HepG2 (cell line): ENCODE results near the gene CUL9. TPM values are rescaled to one million over a fixed set of nuclear protein-coding genes. Genes with fewer than 3 reads are reported as not detected.

Source experiments
- AGO2 ChIP-seq: fragments of 200-400 bp; formaldehyde crosslinking; optimal IDR thresholded peaks from 2 replicates; pipeline ENCODE3; 2017; ENCODE audit warnings: mild to moderate bottlenecking, low read depth, low read length, moderate library complexity
- ATF1 ChIP-seq: IDR thresholded peaks from 2 replicates; pipeline ENCODE4 v1.6.1; 2016; ENCODE audit warnings: mild to moderate bottlenecking, control low read depth
- ATRX ChIP-seq: sonication (generic); formaldehyde crosslinking; IDR thresholded peaks from 2 replicates; pipeline ENCODE4 v1.4.0; 2020; ENCODE audit warnings: missing genetic modification reagents, borderline replicate concordance
- CEBPB ChIP-seq: IDR thresholded peaks from 2 replicates; pipeline ENCODE4 v1.6.1; 2011; ENCODE audit warnings: low read depth, low read length, improper control_type of control experiment, borderline replicate concordance
- CREB1 ChIP-seq, 2 experiments: fragments of 450-650 bp in 1 of 2; IDR thresholded peaks; 2 replicates each; pipeline ENCODE4 v1.6.1; 2016 to 2017; ENCODE audit warnings: control low read depth in 1 of 2, mild to moderate bottlenecking in 1 of 2, missing compliant biosample characterization in 1 of 2, missing genetic modification characterization in 1 of 2
- HOXA7 ChIP-seq: sonication (generic); formaldehyde crosslinking; IDR thresholded peaks from 2 replicates; pipeline ENCODE4 v1.8.1; 2022; ENCODE audit warnings: mild to moderate bottlenecking, missing genetic modification reagents, moderate library complexity
- HOXD1 ChIP-seq: sonication (generic); formaldehyde crosslinking; IDR thresholded peaks from 2 replicates; pipeline ENCODE4 v1.5.0; 2020; ENCODE audit warnings: missing genetic modification reagents
- JDP2 ChIP-seq: sonication (generic); formaldehyde crosslinking; IDR thresholded peaks from 2 replicates; pipeline ENCODE4 v1.8.1; 2022; ENCODE audit warnings: missing genetic modification reagents, borderline replicate concordance
- KLF15 ChIP-seq: sonication (generic); formaldehyde crosslinking; IDR thresholded peaks from 2 replicates; pipeline ENCODE4 v1.8.1; 2023; ENCODE audit warnings: borderline replicate concordance, mild to moderate bottlenecking, inconsistent platforms, missing genetic modification reagents, mixed read lengths
- MAFG ChIP-seq: sonication (generic); formaldehyde crosslinking; IDR thresholded peaks from 2 replicates; pipeline ENCODE4 v1.5.1; 2020; ENCODE audit warnings: mild to moderate bottlenecking, missing genetic modification reagents
- PITX1 ChIP-seq: sonication (generic); formaldehyde crosslinking; IDR thresholded peaks from 2 replicates; pipeline ENCODE4 v1.5.1; 2020; ENCODE audit warnings: mild to moderate bottlenecking, missing genetic modification reagents
- SAP130 ChIP-seq: IDR thresholded peaks from 2 replicates; pipeline ENCODE4 v1.6.1; 2016; ENCODE audit warnings: low read depth
- SRF ChIP-seq: IDR thresholded peaks from 2 replicates; pipeline ENCODE4 v1.6.1; 2011; ENCODE audit warnings: mild to moderate bottlenecking, low read depth, low read length, moderate library complexity
- TEAD3 ChIP-seq: optimal IDR thresholded peaks from 2 replicates; pipeline ENCODE3; 2016; ENCODE audit warnings: borderline replicate concordance
- YEATS4 ChIP-seq: sonication (generic); formaldehyde crosslinking; IDR thresholded peaks from 2 replicates; pipeline ENCODE4 v1.4.0; 2020; ENCODE audit warnings: missing genetic modification reagents, borderline replicate concordance
- ZFP82 ChIP-seq: sonication (generic); formaldehyde crosslinking; IDR thresholded peaks from 2 replicates; pipeline ENCODE4 v1.5.1; 2020; ENCODE audit warnings: mild to moderate bottlenecking, missing genetic modification reagents, borderline replicate concordance
- ZMYM3 ChIP-seq: sonication (generic); formaldehyde crosslinking; IDR thresholded peaks from 2 replicates; pipeline ENCODE4 v1.5.1; 2020; ENCODE audit warnings: mild to moderate bottlenecking, missing genetic modification reagents
- ZNF235 ChIP-seq: sonication (generic); formaldehyde crosslinking; IDR thresholded peaks from 2 replicates; pipeline ENCODE4 v1.8.1; 2023; ENCODE audit warnings: mild to moderate bottlenecking, missing genetic modification reagents, borderline replicate concordance
- ZNF331 ChIP-seq: sonication (generic); formaldehyde crosslinking; IDR thresholded peaks from 2 replicates; pipeline ENCODE4 v1.4.0; 2020; ENCODE audit warnings: missing genetic modification reagents
- ZNF367 ChIP-seq: sonication (generic); formaldehyde crosslinking; IDR thresholded peaks from 2 replicates; pipeline ENCODE4 v1.4.0; 2020; ENCODE audit warnings: missing genetic modification reagents, borderline replicate concordance
- ZNF556 ChIP-seq: sonication (generic); formaldehyde crosslinking; IDR thresholded peaks from 2 replicates; pipeline ENCODE4 v1.4.0; 2020; ENCODE audit warnings: mild to moderate bottlenecking, missing genetic modification reagents, borderline replicate concordance
- ZNF569 ChIP-seq: sonication (generic); formaldehyde crosslinking; IDR thresholded peaks from 2 replicates; pipeline ENCODE4 v1.5.0; 2020; ENCODE audit warnings: mild to moderate bottlenecking, missing genetic modification reagents, moderate library complexity, borderline replicate concordance
- polyA plus RNA-seq, 8 experiments: library from polyadenylated mRNA; depleted of rRNA in 3 of 8; stranded (reverse) in 7 of 8; unstranded in 1 of 8; fragments of >200 nt; fragmentation: Illumina TruSeq in 4 of 8; extraction: Trizol in 4 of 8; gene quantifications; 2 replicates each; pipeline versions ENCODE4 v1.2.1 to v1.2.3, GENCODE V29; 2011 to 2016; ENCODE audit warnings: low read depth in 4 of 8, missing spikeins in 1 of 8, mixed read lengths in 1 of 8; ENCODE audit not compliant: insufficient read depth in 1 of 8
- total RNA-seq, 5 experiments: library from RNA; depleted of rRNA; stranded (reverse); fragments of >200 nt; fragmentation: Illumina TruSeq; extraction: Trizol; gene quantifications; 2 replicates each; pipeline ENCODE4 v1.2.3, GENCODE V29; 2016; ENCODE audit warnings: low read depth in 1 of 5
- TF ChIP-seq, protein P1 (sequence below): sonication (generic); formaldehyde crosslinking; IDR thresholded peaks from 2 replicates; pipeline ENCODE4 v1.4.0; 2020; ENCODE audit warnings: mild to moderate bottlenecking, missing genetic modification reagents
- TF ChIP-seq, protein P2 (sequence below): IDR thresholded peaks from 2 replicates; pipeline ENCODE4 v1.6.1; 2016

CUL9 gene
- total and polyA plus RNA-seq, 2 of the 13 experiments (the other 11 are each of a cell fraction or from before 2014, with no cell fraction given): 11.4 to 13.7 TPM

GRCh38 chr6:43228951-43229802 is 47.2 kb downstream of the CUL9 start, which contains the start of gene DNPH1 (continued):
- TF ChIP-seq, protein P1, sequence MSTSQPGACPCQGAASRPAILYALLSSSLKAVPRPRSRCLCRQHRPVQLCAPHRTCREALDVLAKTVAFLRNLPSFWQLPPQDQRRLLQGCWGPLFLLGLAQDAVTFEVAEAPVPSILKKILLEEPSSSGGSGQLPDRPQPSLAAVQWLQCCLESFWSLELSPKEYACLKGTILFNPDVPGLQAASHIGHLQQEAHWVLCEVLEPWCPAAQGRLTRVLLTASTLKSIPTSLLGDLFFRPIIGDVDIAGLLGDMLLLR (CRISPR knock-in tag): peak; percentile 76
- TF ChIP-seq CREB1 (IDR thresholded peaks at IDR 0.05) (no peak), CREB1 (CRISPR knock-in tag; IDR thresholded peaks at IDR 0.05) (no peak), HOXD1 (peak; percentile 71), ZNF556 (CRISPR knock-in tag) (peak; percentile 95), ZNF235 (peak; percentile 91; the same call in 1 of the 2 replicates), TEAD3 (peak; percentile 72), JDP2 (CRISPR knock-in tag) (no peak; the same call in 1 of the 2 replicates), ZNF331 (CRISPR knock-in tag) (peak; percentile 87), ZFP82 (CRISPR knock-in tag) (no peak), PITX1 (peak; percentile 51; the same call in 1 of the 2 replicates), CEBPB (no peak), ZMYM3 (CRISPR knock-in tag) (peak; percentile 44; the same call in 1 of the 2 replicates), KLF15 (CRISPR knock-in tag) (no peak; the same call in 1 of the 2 replicates), AGO2 (peak; percentile 63), ZNF569 (CRISPR knock-in tag) (no peak), ZNF367 (CRISPR knock-in tag) (no peak; the same call in 1 of the 2 replicates), ATF1 (CRISPR knock-in tag) (no peak), MAFG (0 out of 2 replicates have a peak, but pooled peaks have one; percentile 37), ATRX (CRISPR knock-in tag) (no peak), SAP130 (CRISPR knock-in tag) (peak; percentile 83), HOXA7 (CRISPR knock-in tag) (no peak), YEATS4 (peak; percentile 100), SRF (peak; percentile 10; the same call in 1 of the 2 replicates)
- TF ChIP-seq, protein P2, sequence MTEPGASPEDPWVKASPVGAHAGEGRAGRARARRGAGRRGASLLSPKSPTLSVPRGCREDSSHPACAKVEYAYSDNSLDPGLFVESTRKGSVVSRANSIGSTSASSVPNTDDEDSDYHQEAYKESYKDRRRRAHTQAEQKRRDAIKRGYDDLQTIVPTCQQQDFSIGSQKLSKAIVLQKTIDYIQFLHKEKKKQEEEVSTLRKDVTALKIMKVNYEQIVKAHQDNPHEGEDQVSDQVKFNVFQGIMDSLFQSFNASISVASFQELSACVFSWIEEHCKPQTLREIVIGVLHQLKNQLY (CRISPR knock-in tag): peak; percentile 82; the same call in 1 of the 2 replicates
